ENCODE measurements around the gene NCAPD3. TPM values are rescaled to one million over a fixed set of nuclear protein-coding genes. Genes with fewer than 3 reads are reported as not detected.
"Not testable (repeated sequence)": the region's sequence is repeated elsewhere in the genome, so short reads cannot be mapped to it uniquely, and the experiment has no call there.

Gene NCAPD3
- total RNA-seq, 1 experiment from 2014 or later, result 57.0 TPM

- DNase-seq (ENCODE audit: low spot score), result peak; percentile 53
These were observed 1.2 kb upstream of the NCAPD3 start for GRCh38 chr11:134224710-134225664.

DNA sequence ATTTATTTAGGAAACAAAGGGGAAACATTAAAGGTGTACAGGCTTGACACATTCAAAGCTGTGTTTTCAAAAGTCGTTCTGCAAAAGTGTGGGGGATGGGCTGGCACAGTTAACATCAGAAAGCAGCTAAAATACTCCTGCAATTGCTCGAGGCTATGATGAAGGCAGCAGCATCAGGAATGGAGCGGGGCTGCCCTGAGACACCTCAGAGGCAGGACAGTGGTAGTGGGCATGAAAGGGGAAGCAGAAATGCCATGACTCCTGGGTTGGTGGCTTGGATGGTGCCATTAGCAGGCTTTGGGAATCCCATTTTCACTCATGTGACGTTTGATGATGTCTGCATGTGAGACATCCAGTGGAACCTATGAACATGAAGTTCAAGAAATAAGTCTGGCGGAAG is 646 bp downstream of the NCAPD3 start:
- peak; percentile 25 for DNase-seq (ENCODE audit: low spot score)

GRCh38 chr11:134216816-134217215 is 7.0 kb downstream of the NCAPD3 start:
- DNase-seq (ENCODE audit: low spot score), result no peak

- DNase-seq (ENCODE audit: low spot score), result no peak
These were observed 7.9 kb downstream of the NCAPD3 start for GRCh38 chr11:134215836-134216235.

DNA sequence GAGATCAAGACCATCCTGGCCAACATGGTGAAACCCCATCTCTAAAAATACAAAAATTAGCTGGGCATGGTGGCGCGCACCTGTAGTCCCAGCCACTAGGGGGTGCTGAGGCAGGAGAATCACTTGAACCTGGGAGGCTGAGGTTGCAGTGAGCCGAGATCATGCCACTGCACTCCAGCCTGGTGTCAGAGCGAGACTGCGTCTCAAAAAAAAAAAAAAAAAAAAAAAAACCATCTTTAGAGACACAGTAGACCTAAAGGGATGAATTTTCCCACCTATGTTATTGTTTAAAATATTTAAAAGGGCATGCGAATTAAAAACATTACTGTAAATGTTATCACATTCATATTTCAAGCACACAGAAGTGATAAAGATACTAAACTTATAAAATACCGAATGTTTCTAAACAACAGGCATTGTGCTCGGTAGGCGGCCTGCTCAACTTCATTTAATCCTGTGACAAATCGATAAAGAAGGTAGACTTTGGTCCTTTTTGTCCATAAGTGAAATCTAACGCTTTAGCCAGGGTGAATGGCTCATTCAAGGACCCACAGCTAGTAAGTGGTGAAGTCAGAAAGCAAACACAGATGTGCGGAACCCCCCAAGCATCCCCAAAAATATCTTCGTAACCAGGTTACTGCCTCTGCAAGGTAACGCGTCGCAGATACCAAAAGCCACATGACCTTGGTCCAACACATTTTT is 16.1 kb downstream of the NCAPD3 start:
- peak; percentile 39 for DNase-seq (ENCODE audit: low spot score)

GRCh38 chr11:134206185-134206584 is 17.6 kb downstream of the NCAPD3 start:
- DNase-seq (ENCODE audit: low spot score), result no peak

DNA sequence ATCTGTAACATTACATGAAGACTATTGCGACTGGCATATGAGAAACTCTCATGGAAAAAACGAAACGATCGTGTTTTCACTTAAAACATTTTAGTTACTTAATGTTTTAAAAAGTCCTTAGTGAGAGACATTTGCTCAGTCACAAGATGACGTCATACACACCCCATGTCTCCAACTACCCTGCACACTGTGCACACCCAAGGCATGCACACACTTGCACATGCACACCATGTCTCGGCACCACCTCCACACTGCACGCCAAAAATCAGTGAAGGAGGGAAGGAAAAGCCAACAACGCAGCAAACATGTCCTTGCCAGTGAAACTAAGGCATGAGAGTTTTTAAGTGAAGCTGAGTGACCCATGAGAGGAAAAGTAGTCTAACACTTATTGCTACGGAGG is 18.0 kb downstream of the NCAPD3 start:
- no peak for DNase-seq (ENCODE audit: low spot score)

GRCh38 chr11:134202661-134203060 is 21.1 kb downstream of the NCAPD3 start:
- no peak for DNase-seq (ENCODE audit: low spot score)

DNA sequence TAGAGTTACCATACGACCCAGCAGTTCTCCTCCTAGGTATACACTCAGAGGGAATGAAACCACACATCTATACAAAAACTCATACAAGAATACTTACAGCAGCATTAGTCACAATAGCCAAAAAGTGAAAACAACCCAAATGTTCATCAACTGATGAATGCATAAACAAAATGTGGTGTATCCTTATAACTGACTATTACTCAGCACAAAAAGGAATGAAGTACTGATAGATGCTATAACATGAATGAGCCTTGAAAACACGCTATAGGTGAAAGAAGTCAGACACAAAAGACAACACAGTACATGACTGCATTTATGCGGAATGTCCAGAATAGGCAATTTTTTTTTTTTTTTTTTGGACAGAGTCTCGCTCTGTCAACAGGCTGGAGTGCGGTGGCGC is 23.1 kb downstream of the NCAPD3 start:
- no peak for DNase-seq (ENCODE audit: low spot score)

GRCh38 chr11:134199531-134199930 is 24.2 kb downstream of the NCAPD3 start:
- DNase-seq (ENCODE audit: low spot score), result no peak

- DNase-seq (ENCODE audit: low spot score), result no peak
These were observed 27.0 kb downstream of the NCAPD3 start for GRCh38 chr11:134196756-134197155.

DNA sequence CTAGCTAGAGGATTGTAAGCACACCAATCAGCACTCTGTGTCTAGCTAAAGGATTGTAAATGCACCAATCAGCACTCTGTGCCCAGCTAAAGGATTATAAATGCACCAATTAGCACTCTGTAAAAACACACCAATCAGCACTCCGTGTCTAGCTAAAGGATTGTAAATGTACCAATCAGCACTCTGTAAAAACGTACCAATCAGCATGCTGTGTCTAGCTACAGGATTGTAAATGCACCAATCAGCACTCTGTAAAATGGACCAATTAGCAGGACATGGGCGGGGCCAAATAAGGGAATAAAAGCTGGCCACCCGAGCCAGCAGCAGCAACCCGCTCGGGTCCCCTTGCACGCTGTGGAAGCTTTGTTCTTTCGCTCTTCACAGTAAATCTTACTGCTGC is 35.7 kb downstream of the NCAPD3 start:
- DNase-seq (ENCODE audit: low spot score), result not testable (repeated sequence)

- DNase-seq (ENCODE audit: low spot score), result no peak
These were observed 42.1 kb downstream of the NCAPD3 start for GRCh38 chr11:134181707-134182106.

GRCh38 chr11:134178032-134178674 is 45.6 kb downstream of the NCAPD3 start:
- DNase-seq (ENCODE audit: low spot score), result no peak

GRCh38 chr11:134176284-134176683 is 47.5 kb downstream of the NCAPD3 start:
- DNase-seq (ENCODE audit: low spot score), result no peak

DNA sequence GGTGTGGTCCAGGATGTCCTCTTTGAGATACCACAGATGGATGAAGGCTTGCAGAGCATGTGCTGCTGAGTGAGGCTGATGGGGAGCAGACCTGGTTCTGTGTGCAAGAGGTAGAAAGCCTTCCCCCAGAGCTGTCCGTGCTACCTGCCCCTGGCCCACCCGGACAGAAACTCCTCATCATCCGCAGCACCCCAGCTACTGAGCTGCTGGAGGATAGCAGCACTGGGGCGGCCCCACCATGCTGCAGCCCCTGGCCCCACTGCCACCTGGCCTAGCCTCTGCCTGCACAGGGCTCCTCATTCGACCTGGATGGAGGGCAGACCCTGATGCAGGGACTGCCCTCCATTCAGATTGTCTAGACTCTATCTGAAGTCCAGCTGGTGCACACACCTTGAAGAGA is 50.5 kb downstream of the NCAPD3 start:
- no peak for DNase-seq (ENCODE audit: low spot score)

DNA sequence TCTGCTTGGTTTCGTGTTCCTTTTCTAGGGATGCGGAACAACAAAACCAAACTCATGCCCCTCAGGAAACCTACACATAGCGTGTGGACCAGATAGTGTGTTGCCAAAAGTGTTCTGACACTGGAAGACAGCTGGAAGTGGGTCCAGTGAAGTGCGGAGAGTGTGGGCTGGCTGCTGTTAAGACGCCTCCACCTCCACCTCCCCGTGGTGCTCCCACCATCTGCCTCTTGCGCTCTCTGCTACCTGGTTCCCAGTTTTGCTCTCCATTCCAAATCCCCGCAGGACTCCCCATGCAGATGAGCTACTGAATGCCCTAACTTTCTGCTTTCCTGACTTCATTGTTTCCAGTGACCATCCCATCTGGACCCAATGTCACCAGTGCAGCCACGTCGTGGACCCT is 51.8 kb downstream of the NCAPD3 start:
- no peak for DNase-seq (ENCODE audit: low spot score)

DNA sequence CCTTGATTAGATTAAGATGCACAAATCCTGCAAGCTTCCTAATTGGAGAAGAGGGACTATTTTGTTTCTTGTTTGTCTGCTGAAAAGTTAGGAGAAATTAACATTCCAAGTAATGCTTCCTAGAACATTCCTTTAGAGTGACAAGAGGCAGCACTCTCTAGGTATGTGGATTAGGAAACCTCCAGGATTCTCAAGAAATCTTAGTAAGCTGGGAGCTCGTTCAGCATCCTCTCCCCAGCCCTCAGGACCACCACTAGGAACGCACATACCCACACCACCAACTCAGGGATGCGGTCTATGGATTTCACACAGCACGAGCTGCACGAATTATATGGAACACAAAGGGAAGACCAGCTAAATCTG is 52.9 kb downstream of the NCAPD3 start:
- no peak for DNase-seq (ENCODE audit: low spot score)

GRCh38 chr11:134170177-134170918 is 53.4 kb downstream of the NCAPD3 start:
- DNase-seq (ENCODE audit: low spot score), result peak; percentile 21

DNA sequence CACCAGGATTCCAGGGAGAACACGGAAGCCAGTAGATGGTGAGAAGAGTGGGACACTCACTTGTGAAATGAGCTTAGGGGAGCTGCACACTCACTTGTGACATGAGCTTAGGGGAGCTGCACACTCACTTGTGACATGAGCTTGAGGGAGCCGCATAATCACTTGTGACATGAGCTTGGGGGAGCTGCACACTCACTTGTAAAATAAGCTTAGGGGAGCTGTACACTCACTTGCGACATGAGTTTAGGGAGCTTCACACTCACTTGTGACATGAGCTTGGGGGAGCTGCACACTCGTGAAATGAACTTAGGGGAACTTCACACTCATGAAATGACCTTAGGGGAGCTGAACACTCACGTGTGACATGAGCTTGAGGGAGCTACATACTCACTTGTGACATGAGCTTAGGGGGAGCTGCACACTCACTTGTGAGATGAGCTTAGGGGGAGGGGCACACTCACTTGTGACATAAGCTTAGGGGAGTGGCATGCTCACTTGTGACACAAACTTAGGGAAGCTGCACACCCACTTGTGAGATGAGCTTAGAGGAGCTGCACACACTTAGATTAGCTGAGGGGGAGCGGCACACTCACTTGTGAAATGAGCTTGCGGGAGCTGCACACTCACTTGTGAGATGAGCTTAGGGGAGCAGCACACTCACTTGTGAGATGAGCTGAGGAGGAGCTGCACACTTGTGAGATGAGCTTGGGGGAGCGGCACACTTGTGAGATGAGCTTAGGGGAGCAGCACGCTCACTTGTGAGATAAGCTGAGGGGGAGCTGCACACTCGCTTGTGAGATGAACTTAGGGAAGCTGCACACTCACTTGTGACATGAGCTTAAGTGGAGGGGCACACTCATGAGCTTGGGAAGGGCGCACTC is 59.0 kb downstream of the NCAPD3 start:
- no peak for DNase-seq (ENCODE audit: low spot score)

GRCh38 chr11:134159652-134160051 is 64.1 kb downstream of the NCAPD3 start:
- DNase-seq (ENCODE audit: low spot score), result no peak

Data from HT-29 (cell line).